Right lobe of liver (tissue), 4 donors: ENCODE results near the gene CWF19L2.

ENCODE experiments used
- POLR2A ChIP-seq: fragments of 450-650 bp; IDR thresholded peaks from one replicate; pipeline ENCODE4 v1.6.1; 2017; ENCODE audit warnings: antibody characterized with exemption, mild to moderate bottlenecking
- TF ChIP-seq, protein P1 (sequence below), 4 donors: fragments of 200-600 bp in 3 of 4; fragments of 450-650 bp in 1 of 4; IDR thresholded peaks; one replicate each; pipeline versions ENCODE4 v1.5.1 to v1.8.0; 2016 to 2022; ENCODE audit warnings: antibody characterized with exemption in 4 of 4, mild to moderate bottlenecking in 2 of 4
- donor health status: DM: no; HTN: no; CAD: no.
- donor health status: DM: no; HTN: no; CAD: no.
- donor health status: DM: no; HTN: yes; CAD: no.

DNA sequence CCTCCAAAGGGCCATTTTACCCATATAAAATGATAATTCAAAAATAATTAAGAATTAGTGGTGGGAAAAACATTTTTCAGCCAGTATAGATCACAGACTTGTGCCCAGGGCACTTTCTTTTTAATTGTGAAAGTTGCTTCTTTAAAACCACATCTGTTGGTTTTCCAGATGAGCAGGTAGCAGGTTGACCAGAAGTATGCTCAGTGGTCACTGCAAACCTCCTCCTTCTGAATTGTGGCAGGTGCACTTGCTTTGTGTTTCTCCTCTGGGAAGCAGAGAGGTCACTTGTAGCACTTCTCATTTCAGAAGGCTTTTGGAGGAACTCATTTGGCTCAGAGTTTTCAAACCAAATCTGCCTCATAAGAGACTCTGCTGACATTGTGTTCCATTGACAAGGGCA lies 24.6 kb upstream of the CWF19L2 start:
- TF ChIP-seq POLR2A: no peak
- TF ChIP-seq, protein P1, sequence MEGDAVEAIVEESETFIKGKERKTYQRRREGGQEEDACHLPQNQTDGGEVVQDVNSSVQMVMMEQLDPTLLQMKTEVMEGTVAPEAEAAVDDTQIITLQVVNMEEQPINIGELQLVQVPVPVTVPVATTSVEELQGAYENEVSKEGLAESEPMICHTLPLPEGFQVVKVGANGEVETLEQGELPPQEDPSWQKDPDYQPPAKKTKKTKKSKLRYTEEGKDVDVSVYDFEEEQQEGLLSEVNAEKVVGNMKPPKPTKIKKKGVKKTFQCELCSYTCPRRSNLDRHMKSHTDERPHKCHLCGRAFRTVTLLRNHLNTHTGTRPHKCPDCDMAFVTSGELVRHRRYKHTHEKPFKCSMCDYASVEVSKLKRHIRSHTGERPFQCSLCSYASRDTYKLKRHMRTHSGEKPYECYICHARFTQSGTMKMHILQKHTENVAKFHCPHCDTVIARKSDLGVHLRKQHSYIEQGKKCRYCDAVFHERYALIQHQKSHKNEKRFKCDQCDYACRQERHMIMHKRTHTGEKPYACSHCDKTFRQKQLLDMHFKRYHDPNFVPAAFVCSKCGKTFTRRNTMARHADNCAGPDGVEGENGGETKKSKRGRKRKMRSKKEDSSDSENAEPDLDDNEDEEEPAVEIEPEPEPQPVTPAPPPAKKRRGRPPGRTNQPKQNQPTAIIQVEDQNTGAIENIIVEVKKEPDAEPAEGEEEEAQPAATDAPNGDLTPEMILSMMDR (IDR thresholded peaks at IDR 0.05): no peak
